ENCODE results near the gene NKX6-2.

Gene NKX6-2

GRCh38 chr10:132762267-132762666, 23.7 kb downstream of the NKX6-2 start:
- Histone ChIP-seq H3K27me3 (replicated peaks in 2 of 5; ENCODE audit: control insufficient read depth in 4 of 5, insufficient read depth in 5 of 5, low read length in 4 of 5) (no peaks in the 10 kb centered on the region), H3K4me1 (ENCODE audit: control extremely low read depth in 1 of 4, control insufficient read depth in 4 of 4, insufficient read depth in 4 of 4, low read length in 3 of 4) (no peaks in the 10 kb centered on the region), H3K27ac (ENCODE audit: insufficient read depth in 1 of 2, low read depth in 1 of 2, low read length in 2 of 2, poor library complexity in 1 of 2, severe bottlenecking in 2 of 2) (no peak overlapping the region), H3K4me3 (ENCODE audit: control insufficient read depth in 1 of 7, extremely low read depth in 1 of 7, insufficient read depth in 4 of 7, low read depth in 2 of 7, low read length in 6 of 7) (no peak overlapping the region), H3K9me3 (ENCODE audit: control extremely low read depth in 1 of 5, control insufficient read depth in 4 of 5, insufficient read depth in 2 of 5, low read depth in 1 of 5, low read length in 4 of 5) (peaks cover 0 to 7% (median 0%) of the 10 kb centered on the region in 5 experiments), H3K36me3 (ENCODE audit: control insufficient read depth in 4 of 4, insufficient read depth in 4 of 4, low read length in 3 of 4) (peaks cover under 1 to 55% (median 18%) of the 10 kb centered on the region in 4 experiments)
- ChIA-PET CTCF (no interaction called here), POLR2A (no interaction called here)
- 100% methylated on average over 1 of the region's 6 CpGs for WGBS (ENCODE audit: insufficient coverage)
- DNase-seq, result no peak

- Histone ChIP-seq H3K4me3 (ENCODE audit: control insufficient read depth in 1 of 7, extremely low read depth in 1 of 7, insufficient read depth in 4 of 7, low read depth in 2 of 7, low read length in 6 of 7) (no peak overlapping the region), H3K27me3 (replicated peaks in 2 of 5; ENCODE audit: control insufficient read depth in 4 of 5, insufficient read depth in 5 of 5, low read length in 4 of 5) (no peaks in the 10 kb centered on the region), H3K27ac (ENCODE audit: insufficient read depth in 1 of 2, low read depth in 1 of 2, low read length in 2 of 2, poor library complexity in 1 of 2, severe bottlenecking in 2 of 2) (no peak overlapping the region), H3K9me3 (ENCODE audit: control extremely low read depth in 1 of 5, control insufficient read depth in 4 of 5, insufficient read depth in 2 of 5, low read depth in 1 of 5, low read length in 4 of 5) (peaks cover 0 to 7% (median 0%) of the 10 kb centered on the region in 5 experiments), H3K36me3 (ENCODE audit: control insufficient read depth in 4 of 4, insufficient read depth in 4 of 4, low read length in 3 of 4) (peaks cover 2 to 58% (median 20%) of the 10 kb centered on the region in 4 experiments), H3K4me1 (ENCODE audit: control extremely low read depth in 1 of 4, control insufficient read depth in 4 of 4, insufficient read depth in 4 of 4, low read length in 3 of 4) (no peaks in the 10 kb centered on the region)
- DNase-seq, result no peak
- CTCF ChIA-PET, result interaction anchor here (0.9 kb wide), 1 partner anchor 106 kb away, joined by 3 read pairs; no protein-coding TSS in a partner anchor
- POLR2A ChIA-PET, result no interaction called here
- WGBS (ENCODE audit: insufficient coverage), result 95% methylated on average over 7 of the region's 11 CpGs
Measured at GRCh38 chr10:132761395-132762060, 24.4 kb downstream of the NKX6-2 start.

- WGBS (ENCODE audit: insufficient coverage), result over 99% methylated on average over 14 of the region's 14 CpGs
- Histone ChIP-seq H3K36me3 (ENCODE audit: control insufficient read depth in 4 of 4, insufficient read depth in 4 of 4, low read length in 3 of 4) (peaks cover 8 to 75% (median 32%) of the 10 kb centered on the region in 4 experiments), H3K27ac (ENCODE audit: insufficient read depth in 1 of 2, low read depth in 1 of 2, low read length in 2 of 2, poor library complexity in 1 of 2, severe bottlenecking in 2 of 2) (no peak overlapping the region), H3K27me3 (replicated peaks in 2 of 5; ENCODE audit: control insufficient read depth in 4 of 5, insufficient read depth in 5 of 5, low read length in 4 of 5) (no peaks in the 10 kb centered on the region), H3K4me1 (ENCODE audit: control extremely low read depth in 1 of 4, control insufficient read depth in 4 of 4, insufficient read depth in 4 of 4, low read length in 3 of 4) (no peaks in the 10 kb centered on the region), H3K4me3 (ENCODE audit: control insufficient read depth in 1 of 7, extremely low read depth in 1 of 7, insufficient read depth in 4 of 7, low read depth in 2 of 7, low read length in 6 of 7) (no peak overlapping the region), H3K9me3 (ENCODE audit: control extremely low read depth in 1 of 5, control insufficient read depth in 4 of 5, insufficient read depth in 2 of 5, low read depth in 1 of 5, low read length in 4 of 5) (peaks cover 0 to 13% (median 0%) of the 10 kb centered on the region in 5 experiments)
- no peak for DNase-seq
- ChIA-PET POLR2A (no interaction called here), CTCF (no interaction called here)
Measured at GRCh38 chr10:132758865-132759264, 27.1 kb downstream of the NKX6-2 start.

- ChIA-PET CTCF (no interaction called here), POLR2A (no interaction called here)
- Histone ChIP-seq H3K27ac (ENCODE audit: insufficient read depth in 1 of 2, low read depth in 1 of 2, low read length in 2 of 2, poor library complexity in 1 of 2, severe bottlenecking in 2 of 2) (no peak overlapping the region), H3K27me3 (replicated peaks in 2 of 5; ENCODE audit: control insufficient read depth in 4 of 5, insufficient read depth in 5 of 5, low read length in 4 of 5) (no peaks in the 10 kb centered on the region), H3K4me1 (ENCODE audit: control extremely low read depth in 1 of 4, control insufficient read depth in 4 of 4, insufficient read depth in 4 of 4, low read length in 3 of 4) (no peaks in the 10 kb centered on the region), H3K9me3 (ENCODE audit: control extremely low read depth in 1 of 5, control insufficient read depth in 4 of 5, insufficient read depth in 2 of 5, low read depth in 1 of 5, low read length in 4 of 5) (peaks cover 0 to 13% (median 0%) of the 10 kb centered on the region in 5 experiments), H3K4me3 (ENCODE audit: control insufficient read depth in 1 of 7, extremely low read depth in 1 of 7, insufficient read depth in 4 of 7, low read depth in 2 of 7, low read length in 6 of 7) (no peak overlapping the region), H3K36me3 (ENCODE audit: control insufficient read depth in 4 of 4, insufficient read depth in 4 of 4, low read length in 3 of 4) (peaks cover 8 to 79% (median 40%) of the 10 kb centered on the region in 4 experiments)
- no peak for DNase-seq
- WGBS (ENCODE audit: insufficient coverage), result 98% methylated on average over 23 of the region's 27 CpGs
Measured at GRCh38 chr10:132757171-132757570, 28.8 kb downstream of the NKX6-2 start.

- Histone ChIP-seq H3K4me3 (ENCODE audit: control insufficient read depth in 1 of 7, extremely low read depth in 1 of 7, insufficient read depth in 4 of 7, low read depth in 2 of 7, low read length in 6 of 7) (no peak overlapping the region), H3K9me3 (ENCODE audit: control extremely low read depth in 1 of 5, control insufficient read depth in 4 of 5, insufficient read depth in 2 of 5, low read depth in 1 of 5, low read length in 4 of 5) (peaks cover 0 to 13% (median 0%) of the 10 kb centered on the region in 5 experiments), H3K4me1 (ENCODE audit: control extremely low read depth in 1 of 4, control insufficient read depth in 4 of 4, insufficient read depth in 4 of 4, low read length in 3 of 4) (no peaks in the 10 kb centered on the region), H3K36me3 (ENCODE audit: control insufficient read depth in 4 of 4, insufficient read depth in 4 of 4, low read length in 3 of 4) (peaks cover 8 to 78% (median 38%) of the 10 kb centered on the region in 4 experiments), H3K27me3 (replicated peaks in 2 of 5; ENCODE audit: control insufficient read depth in 4 of 5, insufficient read depth in 5 of 5, low read length in 4 of 5) (no peaks in the 10 kb centered on the region), H3K27ac (ENCODE audit: insufficient read depth in 1 of 2, low read depth in 1 of 2, low read length in 2 of 2, poor library complexity in 1 of 2, severe bottlenecking in 2 of 2) (no peak overlapping the region)
- DNase-seq, result no peak
- 99% methylated on average over 10 of the region's 14 CpGs for WGBS (ENCODE audit: insufficient coverage)
- ChIA-PET POLR2A (no interaction called here), CTCF (no interaction called here)
Measured at GRCh38 chr10:132756591-132756990, 29.4 kb downstream of the NKX6-2 start.

- Histone ChIP-seq H3K4me3 (ENCODE audit: control insufficient read depth in 1 of 7, extremely low read depth in 1 of 7, insufficient read depth in 4 of 7, low read depth in 2 of 7, low read length in 6 of 7) (no peak overlapping the region), H3K36me3 (ENCODE audit: control insufficient read depth in 4 of 4, insufficient read depth in 4 of 4, low read length in 3 of 4) (peaks cover 8 to 77% (median 44%) of the 10 kb centered on the region in 4 experiments), H3K27me3 (replicated peaks in 2 of 5; ENCODE audit: control insufficient read depth in 4 of 5, insufficient read depth in 5 of 5, low read length in 4 of 5) (no peaks in the 10 kb centered on the region), H3K9me3 (ENCODE audit: control extremely low read depth in 1 of 5, control insufficient read depth in 4 of 5, insufficient read depth in 2 of 5, low read depth in 1 of 5, low read length in 4 of 5) (peaks cover 0 to 12% (median 0%) of the 10 kb centered on the region in 5 experiments), H3K27ac (ENCODE audit: insufficient read depth in 1 of 2, low read depth in 1 of 2, low read length in 2 of 2, poor library complexity in 1 of 2, severe bottlenecking in 2 of 2) (no peak overlapping the region), H3K4me1 (ENCODE audit: control extremely low read depth in 1 of 4, control insufficient read depth in 4 of 4, insufficient read depth in 4 of 4, low read length in 3 of 4) (no peaks in the 10 kb centered on the region)
- CTCF ChIA-PET, result no interaction called here
- 96% methylated on average over 15 of the region's 15 CpGs for WGBS (ENCODE audit: insufficient coverage)
- DNase-seq, result no peak
- POLR2A ChIA-PET, result no interaction called here
Measured at GRCh38 chr10:132755166-132755711, 30.7 kb downstream of the NKX6-2 start.

- no peak overlapping the region for H3K27ac ChIP-seq (ENCODE audit: insufficient read depth in 1 of 2, low read depth in 1 of 2, low read length in 2 of 2, poor library complexity in 1 of 2, severe bottlenecking in 2 of 2)
- H3K36me3 ChIP-seq (ENCODE audit: control insufficient read depth in 4 of 4, insufficient read depth in 4 of 4, low read length in 3 of 4), result peaks cover 8 to 79% (median 51%) of the 10 kb centered on the region in 4 experiments
- 95% methylated on average over 16 of the region's 18 CpGs for WGBS (ENCODE audit: insufficient coverage)
- H3K4me3 ChIP-seq (ENCODE audit: control insufficient read depth in 1 of 7, extremely low read depth in 1 of 7, insufficient read depth in 4 of 7, low read depth in 2 of 7, low read length in 6 of 7), result no peak overlapping the region
- ChIA-PET CTCF (no interaction called here), POLR2A (no interaction called here)
- H3K4me1 ChIP-seq (ENCODE audit: control extremely low read depth in 1 of 4, control insufficient read depth in 4 of 4, insufficient read depth in 4 of 4, low read length in 3 of 4), result no peaks in the 10 kb centered on the region
- no peaks in the 10 kb centered on the region for H3K27me3 ChIP-seq (replicated peaks in 2 of 5; ENCODE audit: control insufficient read depth in 4 of 5, insufficient read depth in 5 of 5, low read length in 4 of 5)
- H3K9me3 ChIP-seq (ENCODE audit: control extremely low read depth in 1 of 5, control insufficient read depth in 4 of 5, insufficient read depth in 2 of 5, low read depth in 1 of 5, low read length in 4 of 5), result peaks cover 0 to 7% (median 0%) of the 10 kb centered on the region in 5 experiments
- no peak for DNase-seq
Measured at GRCh38 chr10:132754071-132754470, 31.9 kb downstream of the NKX6-2 start.
